ENCODE results near the gene IYD. TPM values are rescaled to one million over a fixed set of nuclear protein-coding genes. Genes with fewer than 3 reads are reported as not detected.

IYD gene
- not detected in 2 replicates for polyA plus RNA-seq (2014; cell fraction: cytosol; rRNA removed)
- not detected in 2 replicates for polyA plus RNA-seq (2014; cell fraction: nucleus; rRNA removed)

- DNase-seq (ENCODE audit: low spot score) = no peak
Measured at GRCh38 chr6:150368762-150369161, at the start of gene IYD. Gene IYD (plus strand): TSS chr6:150369012. CDS start chr6:150369032, 20 bp downstream.

GRCh38 chr6:150319924-150320323 is 48.9 kb upstream of the IYD start:
- DNase-seq (ENCODE audit: low spot score) = no peak

GRCh38 chr6:150320442-150320841 is 48.4 kb upstream of the IYD start:
- no peak for DNase-seq (ENCODE audit: low spot score)

GRCh38 chr6:150322466-150322871 is 46.3 kb upstream of the IYD start:
- no peak for DNase-seq (ENCODE audit: low spot score)

- no peak for DNase-seq (ENCODE audit: low spot score)
Measured at GRCh38 chr6:150323205-150323604, 45.6 kb upstream of the IYD start.

- no peak for DNase-seq (ENCODE audit: low spot score)
Measured at GRCh38 chr6:150324044-150324443, 44.8 kb upstream of the IYD start.

- no peak for DNase-seq (ENCODE audit: low spot score)
Measured at GRCh38 chr6:150325066-150325772, 43.6 kb upstream of the IYD start.

GRCh38 chr6:150327117-150327774 is 41.6 kb upstream of the IYD start:
- DNase-seq (ENCODE audit: low spot score) = no peak

GRCh38 chr6:150328744-150329405 is 39.9 kb upstream of the IYD start:
- no peak for DNase-seq (ENCODE audit: low spot score)

- DNase-seq (ENCODE audit: low spot score) = no peak
Measured at GRCh38 chr6:150331344-150331743, 37.5 kb upstream of the IYD start.

- DNase-seq (ENCODE audit: low spot score) = no peak
Measured at GRCh38 chr6:150332939-150333584, 35.8 kb upstream of the IYD start.

- DNase-seq (ENCODE audit: low spot score) = no peak
Measured at GRCh38 chr6:150333585-150333941, 35.2 kb upstream of the IYD start.

GRCh38 chr6:150334790-150335783 is 33.7 kb upstream of the IYD start:
- peak; percentile 18 for DNase-seq (ENCODE audit: low spot score)

- DNase-seq (ENCODE audit: low spot score) = no peak
Measured at GRCh38 chr6:150336299-150336698, 32.5 kb upstream of the IYD start.

GRCh38 chr6:150336708-150337107 is 32.1 kb upstream of the IYD start:
- DNase-seq (ENCODE audit: low spot score) = no peak

GRCh38 chr6:150342126-150342525 is 26.7 kb upstream of the IYD start:
- no peak for DNase-seq (ENCODE audit: low spot score)

- DNase-seq (ENCODE audit: low spot score) = no peak
Measured at GRCh38 chr6:150343434-150343833, 25.4 kb upstream of the IYD start.

GRCh38 chr6:150345781-150346180 is 23.0 kb upstream of the IYD start:
- no peak for DNase-seq (ENCODE audit: low spot score)

- DNase-seq (ENCODE audit: low spot score) = no peak
Measured at GRCh38 chr6:150346346-150346745, 22.5 kb upstream of the IYD start.

- no peak for DNase-seq (ENCODE audit: low spot score)
Measured at GRCh38 chr6:150347845-150348244, 21.0 kb upstream of the IYD start.

GRCh38 chr6:150349546-150349945 is 19.3 kb upstream of the IYD start:
- no peak for DNase-seq (ENCODE audit: low spot score)

All from SK-N-DZ (cell line).